ENCODE results near the gene SEPTIN5.
"Not testable (repeated sequence)": the region's sequence is repeated elsewhere in the genome, so short reads cannot be mapped to it uniquely, and the experiment has no call there.

The SEPTIN5 gene

GRCh38 chr22:19714312-19715187, at the start of gene SEPTIN5:
TSS of gene SEPTIN5 (plus strand) at chr22:19714503. CDS start at chr22:19714589, 86 bp downstream.
- DNase-seq: no peak

- DNase-seq: no peak
These were observed 49.1 kb upstream of the SEPTIN5 start for GRCh38 chr22:19664951-19665783.

GRCh38 chr22:19665784-19666672, 48.3 kb upstream of the SEPTIN5 start:
- no peak for DNase-seq

GRCh38 chr22:19666673-19667593, 47.4 kb upstream of the SEPTIN5 start:
- DNase-seq: no peak

- no peak for DNase-seq
These were observed 46.2 kb upstream of the SEPTIN5 start for GRCh38 chr22:19667872-19668740.

- DNase-seq: no peak
These were observed 45.6 kb upstream of the SEPTIN5 start for GRCh38 chr22:19668748-19669147.

- DNase-seq: no peak
These were observed 44.7 kb upstream of the SEPTIN5 start for GRCh38 chr22:19669570-19669969.

- no peak for DNase-seq
These were observed 43.0 kb upstream of the SEPTIN5 start for GRCh38 chr22:19671316-19671715.

DNA sequence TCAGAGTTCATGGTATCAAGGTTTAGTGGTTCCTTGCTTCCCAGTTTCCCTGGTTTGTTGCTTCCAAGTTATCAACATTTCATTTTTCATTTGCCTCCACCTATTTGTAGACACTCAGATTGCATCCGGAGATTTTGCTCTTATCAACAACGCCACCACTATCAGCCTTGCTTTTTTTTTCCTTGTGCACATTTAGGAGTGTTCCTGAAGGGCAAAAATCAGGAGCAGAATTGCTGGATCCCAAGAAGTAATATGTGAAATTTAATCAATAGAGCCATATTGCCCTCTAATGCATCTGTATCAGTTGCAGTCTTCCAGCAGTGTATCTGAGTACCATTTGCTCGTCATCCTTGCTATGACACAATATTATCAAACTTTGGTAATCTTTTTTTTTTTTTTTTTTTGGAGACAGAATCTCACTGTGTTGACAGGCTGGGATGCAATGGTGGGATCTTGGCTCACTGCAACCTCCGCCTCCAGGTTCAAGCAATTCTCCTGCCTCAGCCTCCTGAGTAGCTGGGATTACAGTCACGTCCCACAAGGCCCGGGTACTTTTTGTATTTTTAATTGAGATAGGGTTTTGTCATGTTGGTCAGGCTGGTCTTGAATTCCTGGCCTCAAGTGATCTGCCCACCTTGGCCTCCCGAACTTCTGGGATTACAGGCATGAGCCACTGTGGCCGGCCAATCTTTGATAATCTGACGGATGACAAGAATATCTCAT, 42.1 kb upstream of the SEPTIN5 start:
- DNase-seq: no peak

GRCh38 chr22:19673660-19674059, 40.6 kb upstream of the SEPTIN5 start:
- DNase-seq: no peak

DNA sequence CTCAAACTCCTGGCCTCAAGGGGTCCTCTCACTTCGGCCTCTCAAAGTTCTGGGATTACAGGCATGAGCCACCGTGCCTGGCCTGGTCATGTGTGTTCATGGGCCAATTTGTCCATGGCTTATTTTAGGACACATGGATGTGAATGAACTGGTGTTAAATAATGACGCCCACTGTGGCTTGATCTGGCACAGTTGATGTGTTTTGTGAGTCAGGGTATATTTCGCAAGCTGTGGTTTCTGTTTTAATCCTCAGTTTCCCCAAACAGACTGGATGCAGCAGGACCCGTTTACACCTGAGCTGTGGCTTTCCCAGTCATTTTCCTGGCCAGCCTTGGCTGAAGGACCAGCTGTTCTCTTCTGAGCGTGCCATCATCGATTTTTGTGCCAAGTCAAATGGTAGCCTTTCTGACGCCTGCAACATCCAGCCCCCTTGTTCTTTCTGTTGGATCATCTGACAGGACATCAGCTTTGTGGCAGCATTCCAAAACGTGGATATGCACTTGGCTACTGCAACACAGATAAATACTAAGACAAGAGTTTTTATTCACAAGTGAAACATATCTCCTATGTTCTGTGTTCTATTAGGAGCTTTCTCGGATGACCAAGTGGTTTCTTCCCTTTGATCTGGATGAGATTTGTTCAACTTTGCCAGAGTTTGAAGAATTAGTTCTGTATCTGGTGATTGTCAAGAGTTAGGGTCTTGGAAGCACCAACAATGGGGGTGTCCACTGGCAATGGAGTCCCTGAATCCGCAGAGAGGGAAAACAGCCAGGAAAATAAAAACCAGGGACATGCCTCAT, 40.0 kb upstream of the SEPTIN5 start:
- DNase-seq: no peak

GRCh38 chr22:19674929-19675253, 39.4 kb upstream of the SEPTIN5 start:
- no peak for DNase-seq

- no peak for DNase-seq
These were observed 38.9 kb upstream of the SEPTIN5 start for GRCh38 chr22:19675428-19675827.

GRCh38 chr22:19676437-19676836, 37.9 kb upstream of the SEPTIN5 start:
- DNase-seq: not testable (repeated sequence)

- DNase-seq: no peak
These were observed 35.3 kb upstream of the SEPTIN5 start for GRCh38 chr22:19678949-19679521.

DNA sequence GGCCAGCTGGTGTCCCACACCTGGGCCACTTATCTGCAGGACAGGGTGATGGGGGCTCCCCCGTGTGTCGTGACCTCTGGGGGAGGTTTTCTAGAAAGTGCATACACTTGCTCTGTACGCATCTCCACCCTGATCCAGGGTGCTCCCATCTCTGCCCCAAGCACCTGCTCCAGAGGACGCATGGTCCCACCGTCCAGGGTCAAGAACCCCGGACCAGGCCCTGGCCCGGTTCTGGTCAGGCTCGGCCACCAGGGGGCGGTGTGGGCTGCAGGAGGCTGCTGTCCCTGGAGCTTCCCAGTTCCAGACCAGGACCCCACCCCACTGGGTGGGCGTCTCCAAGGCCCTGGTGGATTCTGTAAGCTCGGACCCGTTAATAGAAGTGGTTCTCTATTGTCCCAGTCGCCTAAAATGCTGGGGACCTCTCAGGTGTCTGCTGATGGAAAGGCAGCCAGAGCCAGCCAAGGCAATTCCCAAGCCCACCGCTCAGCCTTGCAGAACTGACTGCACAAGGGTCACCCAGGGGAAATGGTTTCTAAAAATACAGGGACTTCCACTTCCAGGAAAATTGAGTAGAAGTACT, 34.7 kb upstream of the SEPTIN5 start:
- peak; percentile 14 to 48 (median 23) for DNase-seq

- no peak for DNase-seq
These were observed 33.9 kb upstream of the SEPTIN5 start for GRCh38 chr22:19680287-19680881.
